ENCODE data around the gene ALOX12. TPM values are rescaled to one million over a fixed set of nuclear protein-coding genes. Genes with fewer than 3 reads are reported as not detected.
"Not testable (repeated sequence)": the region's sequence is repeated elsewhere in the genome, so short reads cannot be mapped to it uniquely, and the experiment has no call there.

The ALOX12 gene
- total RNA-seq, 1 donor from 2014 or later = not detected

- intact Hi-C loops (cut with micrococcal nuclease) = no loop called here
These were observed 46.8 kb downstream of the ALOX12 start for GRCh38 chr17:7042501-7043181.

GRCh38 chr17:7043182-7043496 is 47.3 kb downstream of the ALOX12 start:
- intact Hi-C loops (cut with micrococcal nuclease) = no loop called here

GRCh38 chr17:7043497-7044198 is 47.8 kb downstream of the ALOX12 start, which contains the start of gene SLC16A11:
Gene SLC16A11, minus strand, starts transcription at chr17:7044092. Its CDS starts 579 bp downstream, at chr17:7043513.
- intact Hi-C loops (cut with micrococcal nuclease) = no loop called here

DNA sequence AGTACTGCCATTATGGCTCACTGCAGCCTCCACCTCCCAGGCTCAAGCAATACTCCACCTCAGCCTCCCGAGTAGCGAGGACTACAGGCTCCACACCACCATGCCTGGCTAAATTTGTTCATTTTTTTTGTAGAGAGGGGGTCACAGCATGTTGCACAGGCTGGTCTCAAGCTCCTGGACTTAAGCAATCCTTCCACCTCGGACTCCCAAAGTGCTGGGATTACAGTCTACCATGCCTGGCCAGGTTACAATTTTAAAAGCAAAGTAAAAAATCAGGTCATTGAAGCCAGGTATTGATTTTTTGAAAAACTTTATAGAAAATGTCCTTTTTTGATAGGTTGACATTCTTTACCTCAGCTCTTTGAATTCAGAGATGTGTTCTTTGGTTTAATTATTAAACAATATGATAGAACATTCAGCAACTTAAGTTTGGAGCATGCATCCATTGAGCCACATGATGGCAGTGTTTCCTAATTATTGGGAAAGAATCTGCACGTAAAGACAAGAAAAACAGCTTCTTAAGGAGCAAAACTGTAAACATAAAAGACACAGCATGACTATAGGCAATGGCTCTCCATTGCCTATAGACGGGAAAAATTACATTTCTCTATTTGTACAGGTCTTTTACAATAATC is 49.8 kb downstream of the ALOX12 start:
- intact Hi-C loops (cut with micrococcal nuclease) = loop anchor here (1.0 to 5.0 kb wide), 10 partner anchors 9 to 537 kb away; partner anchors contain the start of genes MPDU1, SLC16A13 and SLC2A4

DNA sequence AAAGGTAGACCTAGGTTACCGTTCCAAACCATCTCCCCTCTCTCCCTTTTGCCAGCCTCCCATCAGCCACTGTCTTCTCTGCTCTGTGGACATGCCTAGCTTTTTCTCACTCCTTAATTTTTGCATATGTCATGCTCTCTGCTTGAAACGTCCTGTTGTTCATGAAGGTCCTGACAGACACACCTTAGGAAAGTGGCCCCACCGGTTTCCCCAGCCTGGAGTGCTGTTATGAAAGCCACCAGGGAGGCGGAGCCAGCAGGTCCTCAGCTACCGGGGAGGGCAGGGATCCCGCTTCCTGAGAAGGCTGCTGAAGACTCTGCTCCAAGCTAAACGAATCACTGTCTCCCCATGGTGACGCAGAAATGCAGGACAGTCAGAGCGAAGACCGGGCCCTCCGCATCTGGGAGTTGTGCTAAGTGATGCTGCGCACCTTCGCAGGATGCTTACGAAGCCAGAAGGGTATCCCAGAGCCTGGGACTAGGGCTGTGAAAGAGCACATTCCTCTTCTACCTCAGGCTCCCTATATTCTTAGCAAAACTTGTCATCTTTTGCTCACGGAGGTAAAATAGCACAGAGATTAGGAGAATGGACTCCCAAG is 50.4 kb downstream of the ALOX12 start:
- intact Hi-C loops (cut with micrococcal nuclease) = loop anchor here (1.0 to 5.0 kb wide), 9 partner anchors 10 to 536 kb away; partner anchors contain the start of genes MPDU1, SLC16A13 and SLC2A4

- intact Hi-C loops (cut with micrococcal nuclease) = loop anchor here (1.0 to 5.0 kb wide), 9 partner anchors 11 to 535 kb away; partner anchors contain the start of genes MPDU1, SLC16A13 and SLC2A4
These were observed 51.0 kb downstream of the ALOX12 start for GRCh38 chr17:7046725-7047397.

DNA sequence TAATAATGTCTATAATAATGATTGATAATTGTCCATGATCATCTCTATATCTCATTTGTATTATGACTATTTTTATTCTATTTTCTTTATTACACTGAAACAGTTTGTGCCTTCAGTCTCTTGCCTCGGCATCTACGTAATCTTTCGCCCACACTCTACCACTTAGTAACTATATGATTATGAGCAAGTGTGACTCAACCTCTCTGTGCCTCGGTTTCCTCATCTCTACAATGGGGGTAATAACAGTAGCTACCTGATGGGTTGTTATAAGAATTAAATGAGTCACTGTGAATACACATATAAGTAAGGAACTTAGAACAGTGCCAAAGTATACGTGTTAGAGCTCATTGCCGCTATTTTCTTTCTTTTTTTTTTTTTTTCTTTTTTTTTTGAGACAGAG is 51.7 kb downstream of the ALOX12 start:
- intact Hi-C loops (cut with micrococcal nuclease) = loop anchor here (5.0 kb wide), 3 partner anchors 235 to 535 kb away; partner anchors contain the start of genes MPDU1 and SLC2A4

- intact Hi-C loops (cut with micrococcal nuclease) = loop anchor here (5.0 kb wide), 3 partner anchors 233 to 533 kb away; partner anchors contain the start of genes MPDU1 and SLC2A4
These were observed 53.1 kb downstream of the ALOX12 start for GRCh38 chr17:7048968-7049367.

DNA sequence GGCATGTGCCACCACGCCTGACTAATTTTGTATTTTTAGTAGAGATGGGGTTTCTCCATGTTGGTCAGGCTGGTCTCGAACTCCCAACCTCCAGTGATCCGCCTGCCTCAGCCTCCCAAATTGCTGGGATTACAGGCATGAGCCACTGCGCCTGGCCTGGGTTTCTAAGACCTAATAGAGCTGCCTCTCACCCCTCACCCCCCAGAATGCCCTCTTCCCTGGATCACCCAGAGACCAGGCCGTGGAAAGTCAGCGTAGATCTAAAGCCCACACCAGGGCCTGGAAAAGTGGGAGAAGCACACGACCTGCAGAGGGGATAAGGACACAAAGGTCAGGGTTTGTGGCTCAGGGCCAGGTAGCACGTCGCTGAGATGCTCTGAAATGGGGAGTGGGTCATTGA is 54.7 kb downstream of the ALOX12 start:
- intact Hi-C loops (cut with micrococcal nuclease) = not testable (repeated sequence)

GRCh38 chr17:7056386-7056785 is 60.5 kb downstream of the ALOX12 start:
- intact Hi-C loops (cut with micrococcal nuclease) = no loop called here

GRCh38 chr17:7058831-7059447 is 63.1 kb downstream of the ALOX12 start:
- intact Hi-C loops (cut with micrococcal nuclease) = no loop called here

Other genes with a start within 250 kb of the ALOX12 start
- 432 and 434 TPM in 2 replicates for gene XAF1, start 240.0 kb upstream of the ALOX12 start, total RNA-seq
- gene FBXO39, start 219.8 kb upstream of the ALOX12 start, total RNA-seq = 5.5 and 6.4 TPM in 2 replicates
- gene TEKT1, start 164.3 kb upstream of the ALOX12 start, total RNA-seq = not detected in 2 replicates
- 220 and 236 TPM in 2 replicates for gene RNASEK, start 16.6 kb downstream of the ALOX12 start, total RNA-seq
- 2.2 and 2.5 TPM in 2 replicates for gene BCL6B, start 27.0 kb downstream of the ALOX12 start, total RNA-seq
- gene SLC16A13, start 40.0 kb downstream of the ALOX12 start, total RNA-seq = 26.1 and 31.2 TPM in 2 replicates
- 0.15 and 0.47 TPM in 2 replicates for gene SLC16A11, start 48.0 kb downstream of the ALOX12 start, total RNA-seq
- not detected in 2 replicates for gene CLEC10A, start 84.2 kb downstream of the ALOX12 start, total RNA-seq
- not detected in 2 replicates for gene ASGR2, start 118.8 kb downstream of the ALOX12 start, total RNA-seq
- gene ASGR1, start 183.3 kb downstream of the ALOX12 start, total RNA-seq = 1.5 and 2.5 TPM in 2 replicates
- gene DLG4, start 223.8 kb downstream of the ALOX12 start, total RNA-seq = 16.1 and 18.5 TPM in 2 replicates
- gene ACADVL, start 223.9 kb downstream of the ALOX12 start, total RNA-seq = 479 and 485 TPM in 2 replicates
- gene DVL2, start 238.5 kb downstream of the ALOX12 start, total RNA-seq = 46.8 and 46.9 TPM in 2 replicates
- gene PHF23, start 243.4 kb downstream of the ALOX12 start, total RNA-seq = 61.5 and 67.3 TPM in 2 replicates
- 287 and 288 TPM in 2 replicates for gene GABARAP, start 246.4 kb downstream of the ALOX12 start, total RNA-seq